Breast epithelium (tissue), 4 donors: Measurements from ENCODE around the gene NDUFB1. TPM values are rescaled to one million over a fixed set of nuclear protein-coding genes. Genes with fewer than 3 reads are reported as not detected.

Experiments
- DNase-seq, 2 donors: peaks; one replicate each; pipeline ENCODE4 v3.0.0-alpha.2; 2019; ENCODE audit warnings: low spot score in 2 of 2
- H3K27ac ChIP-seq, 2 donors: fragments of 200-600 bp; sonication (generic) in 1 of 2; one replicate each; pipeline ENCODE4 v1.5.1; 2016 to 2019; ENCODE audit warnings: mild to moderate bottlenecking in 1 of 2
- H3K27me3 ChIP-seq, 2 donors: fragments of 200-600 bp; sonication (generic) in 1 of 2; one replicate each; pipeline versions ENCODE4 v1.5.1 to v1.6.0; 2017 to 2019; ENCODE audit warnings: control low read depth in 1 of 2, mild to moderate bottlenecking in 1 of 2
- H3K36me3 ChIP-seq: fragments of 200-600 bp; one replicate; pipeline ENCODE4 v1.5.1; 2019
- H3K4me1 ChIP-seq, 2 donors: fragments of 200-600 bp; sonication (generic); one replicate each; pipeline ENCODE4 v1.5.1; 2016 to 2019; ENCODE audit warnings: control low read depth in 1 of 2
- H3K4me3 ChIP-seq, 3 donors: fragments of 200-600 bp; sonication (generic); 1 replicate in 2 of 3; 2 replicates in 1 of 3; pipeline ENCODE4 v1.5.1; 2016 to 2019; ENCODE audit warnings: mild to moderate bottlenecking in 3 of 3, moderate library complexity in 2 of 3
- H3K9me3 ChIP-seq, 2 donors: fragments of 200-600 bp; sonication (generic) in 1 of 2; one replicate each; pipeline ENCODE4 v1.5.1; 2016 to 2019; ENCODE audit warnings: control low read depth in 1 of 2
- POLR2A ChIP-seq: fragments of 450-650 bp; IDR thresholded peaks from one replicate; pipeline ENCODE4 v1.6.1; 2016; ENCODE audit warnings: antibody characterized with exemption, mild to moderate bottlenecking, moderate library complexity
- POLR2AphosphoS5 ChIP-seq, 3 donors: sonication (generic); formaldehyde crosslinking; IDR thresholded peaks; one replicate each; pipeline ENCODE4 v1.6.1; 2017; ENCODE audit warnings: antibody characterized with exemption in 3 of 3
- intact Hi-C: fragments of 100-400 bp; cut with DNase I; formaldehyde crosslinking; loops from one replicate; pipeline ENCODE4 v1.15.1; 2023; ENCODE audit warnings: low total_unique reads
- total RNA-seq, 3 donors: library from RNA; depleted of rRNA; stranded (reverse); fragments of >200 nt; gene quantifications; one replicate each; pipeline ENCODE4 v1.1.0, GENCODE V29; 2016
- TF ChIP-seq, protein P1 (sequence below), 3 donors: fragments of 450-650 bp; IDR thresholded peaks; one replicate each; pipeline ENCODE4 v1.5.1; 2016 to 2017; ENCODE audit warnings: antibody characterized with exemption in 3 of 3, mild to moderate bottlenecking in 3 of 3, moderate library complexity in 3 of 3

The NDUFB1 gene
- 100 to 1,000 TPM; 211 to 256 (median 225) TPM for total RNA-seq

DNA sequence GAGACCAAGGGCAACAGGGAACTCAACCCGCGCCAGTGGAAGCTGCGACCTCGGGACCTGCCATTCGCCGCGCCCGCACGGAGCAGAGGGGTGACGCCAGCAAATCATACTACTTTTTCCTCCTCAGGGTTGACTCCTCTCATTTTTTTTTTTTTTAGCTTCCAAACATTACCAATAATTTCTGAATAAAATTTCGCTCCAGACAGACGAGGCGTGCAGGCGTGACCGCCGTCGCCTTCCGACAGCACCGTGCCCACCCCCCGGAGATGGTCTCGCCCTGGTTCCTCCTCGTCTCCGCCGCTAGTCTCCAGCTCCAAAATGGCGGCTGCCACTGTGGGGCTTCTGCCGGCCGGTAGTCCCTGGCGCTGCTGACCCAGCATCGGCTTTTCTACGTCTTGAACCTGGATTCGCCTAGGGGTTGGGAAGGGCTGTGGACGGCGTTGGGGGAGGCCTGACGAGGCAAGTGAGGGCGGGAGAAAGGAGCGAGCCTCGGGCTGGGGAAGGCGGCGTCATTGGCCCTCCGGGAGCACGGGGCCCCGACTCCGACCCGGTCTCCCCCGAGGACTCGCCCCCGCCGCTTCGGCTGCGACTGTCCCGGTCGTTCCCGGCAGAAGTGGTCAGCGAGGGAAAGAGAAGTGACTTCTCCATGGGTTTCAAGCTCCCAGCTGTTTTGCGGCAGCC is at the start of gene NDUFB1, which contains the start of gene CPSF2:
Gene NDUFB1, minus strand, starts transcription at position 37 of the 681 bp plus-strand sequence. CDS start 4,069 bp downstream, outside the sequence.
Gene CPSF2, plus strand, starts transcription at position 300 of the 681 bp plus-strand sequence. CDS start 9,016 bp downstream, outside the sequence.
- H3K4me1 ChIP-seq: no peaks in the 10 kb centered on the region
- intact Hi-C loops: no loop called here
- TF ChIP-seq POLR2AphosphoS5 (IDR thresholded peaks at IDR 0.05): peak; percentile 61 to 79 (median 76)
- peak; percentile 42 for TF ChIP-seq POLR2A
- TF ChIP-seq, protein P1, sequence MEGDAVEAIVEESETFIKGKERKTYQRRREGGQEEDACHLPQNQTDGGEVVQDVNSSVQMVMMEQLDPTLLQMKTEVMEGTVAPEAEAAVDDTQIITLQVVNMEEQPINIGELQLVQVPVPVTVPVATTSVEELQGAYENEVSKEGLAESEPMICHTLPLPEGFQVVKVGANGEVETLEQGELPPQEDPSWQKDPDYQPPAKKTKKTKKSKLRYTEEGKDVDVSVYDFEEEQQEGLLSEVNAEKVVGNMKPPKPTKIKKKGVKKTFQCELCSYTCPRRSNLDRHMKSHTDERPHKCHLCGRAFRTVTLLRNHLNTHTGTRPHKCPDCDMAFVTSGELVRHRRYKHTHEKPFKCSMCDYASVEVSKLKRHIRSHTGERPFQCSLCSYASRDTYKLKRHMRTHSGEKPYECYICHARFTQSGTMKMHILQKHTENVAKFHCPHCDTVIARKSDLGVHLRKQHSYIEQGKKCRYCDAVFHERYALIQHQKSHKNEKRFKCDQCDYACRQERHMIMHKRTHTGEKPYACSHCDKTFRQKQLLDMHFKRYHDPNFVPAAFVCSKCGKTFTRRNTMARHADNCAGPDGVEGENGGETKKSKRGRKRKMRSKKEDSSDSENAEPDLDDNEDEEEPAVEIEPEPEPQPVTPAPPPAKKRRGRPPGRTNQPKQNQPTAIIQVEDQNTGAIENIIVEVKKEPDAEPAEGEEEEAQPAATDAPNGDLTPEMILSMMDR (IDR thresholded peaks at IDR 0.05): peak in 2 of 3 donors; percentile 23 to 36
- no peaks in the 10 kb centered on the region for H3K36me3 ChIP-seq
- H3K27me3 ChIP-seq: no peaks in the 10 kb centered on the region
- no peaks in the 10 kb centered on the region for H3K9me3 ChIP-seq
- peak within 1 kb of the TSS; percentile 92 for H3K27ac ChIP-seq
- peak; percentile 71 to 78 for DNase-seq
- peak within 1 kb of the TSS; percentile 88 to 97 (median 96) for H3K4me3 ChIP-seq

DNA sequence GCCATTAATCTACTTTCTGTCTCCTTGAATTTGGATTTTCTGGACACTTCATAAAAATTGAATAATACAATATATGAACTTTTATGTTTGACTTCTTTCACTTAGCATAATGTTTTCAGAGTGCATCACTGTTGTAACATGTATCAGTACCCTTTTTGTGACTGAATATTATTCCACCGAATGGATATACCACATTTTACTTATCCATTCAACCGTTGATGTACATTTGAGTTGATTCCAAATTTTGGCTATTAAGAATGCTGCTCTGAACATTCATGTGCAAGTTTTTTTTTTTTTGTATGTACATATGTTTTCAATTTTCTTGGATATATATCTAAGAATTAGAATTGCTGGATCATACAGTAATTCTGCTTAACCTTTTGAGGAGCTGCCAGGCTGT is 43.5 kb upstream of the NDUFB1 start:
- TF ChIP-seq POLR2AphosphoS5 (IDR thresholded peaks at IDR 0.05) (no peak), POLR2A (no peak)
- TF ChIP-seq, protein P1 (IDR thresholded peaks at IDR 0.05): no peak
- no peaks in the 10 kb centered on the region for H3K9me3 ChIP-seq
- no peak overlapping the region for H3K27ac ChIP-seq
- H3K27me3 ChIP-seq: no peaks in the 10 kb centered on the region
- H3K36me3 ChIP-seq: peaks cover 9% of the 10 kb centered on the region
- no peak overlapping the region for H3K4me3 ChIP-seq
- intact Hi-C loops: no loop called here
- H3K4me1 ChIP-seq: no peaks in the 10 kb centered on the region
- no peak for DNase-seq

DNA sequence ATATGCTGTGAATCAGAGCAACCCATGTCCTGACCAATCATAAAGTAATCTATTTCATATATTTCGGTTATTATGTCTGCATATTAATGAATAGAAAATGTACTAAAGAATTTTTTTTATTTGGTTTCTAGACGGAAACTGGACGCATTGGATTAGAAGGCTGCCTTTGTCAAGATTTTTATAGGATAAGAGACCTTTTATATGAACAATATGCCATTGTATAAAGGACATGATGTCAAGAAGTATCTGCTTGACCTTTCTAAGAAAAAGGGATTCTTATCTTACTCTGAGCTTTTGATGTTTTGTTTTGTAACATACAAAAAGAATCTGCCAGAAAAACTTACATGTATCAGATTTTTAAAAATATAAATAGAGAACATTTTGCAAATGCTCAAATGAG is 40.0 kb upstream of the NDUFB1 start:
- Histone ChIP-seq H3K36me3 (peaks cover 9% of the 10 kb centered on the region), H3K27ac (no peak overlapping the region), H3K4me3 (no peak overlapping the region), H3K4me1 (no peaks in the 10 kb centered on the region), H3K27me3 (no peaks in the 10 kb centered on the region), H3K9me3 (no peaks in the 10 kb centered on the region)
- no peak for TF ChIP-seq POLR2A
- no peak for DNase-seq
- intact Hi-C loops: no loop called here

DNA sequence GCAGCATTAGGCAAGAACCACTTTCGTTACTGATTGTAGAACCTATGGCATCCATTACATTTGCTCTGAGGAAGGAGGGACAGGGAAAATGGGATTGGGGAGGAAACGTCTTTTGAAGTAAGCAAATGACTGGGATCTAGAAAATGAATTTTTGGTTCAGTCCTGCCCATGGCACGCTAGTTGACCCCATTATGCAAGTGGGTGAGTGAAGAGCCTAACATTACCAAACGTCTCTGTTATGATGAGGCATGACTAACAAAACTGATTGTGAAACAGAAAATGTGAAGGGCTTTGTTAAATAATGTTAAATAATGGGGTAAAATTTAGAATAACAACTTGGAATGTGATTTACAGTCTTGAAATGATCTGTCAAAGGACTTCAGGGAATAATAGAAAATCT is 39.1 kb upstream of the NDUFB1 start:
- H3K27me3 ChIP-seq: no peaks in the 10 kb centered on the region
- H3K4me1 ChIP-seq: no peaks in the 10 kb centered on the region
- peaks cover 9% of the 10 kb centered on the region for H3K36me3 ChIP-seq
- H3K4me3 ChIP-seq: no peak overlapping the region
- peak overlapping the region in 1 of 2 donors; percentile 17 for H3K27ac ChIP-seq
- H3K9me3 ChIP-seq: no peaks in the 10 kb centered on the region
- intact Hi-C loops: no loop called here
- DNase-seq: no peak
- TF ChIP-seq POLR2AphosphoS5 (IDR thresholded peaks at IDR 0.05) (peak in 1 of 3 donors; percentile 23), POLR2A (no peak)
- TF ChIP-seq, protein P1 (IDR thresholded peaks at IDR 0.05): no peak

DNA sequence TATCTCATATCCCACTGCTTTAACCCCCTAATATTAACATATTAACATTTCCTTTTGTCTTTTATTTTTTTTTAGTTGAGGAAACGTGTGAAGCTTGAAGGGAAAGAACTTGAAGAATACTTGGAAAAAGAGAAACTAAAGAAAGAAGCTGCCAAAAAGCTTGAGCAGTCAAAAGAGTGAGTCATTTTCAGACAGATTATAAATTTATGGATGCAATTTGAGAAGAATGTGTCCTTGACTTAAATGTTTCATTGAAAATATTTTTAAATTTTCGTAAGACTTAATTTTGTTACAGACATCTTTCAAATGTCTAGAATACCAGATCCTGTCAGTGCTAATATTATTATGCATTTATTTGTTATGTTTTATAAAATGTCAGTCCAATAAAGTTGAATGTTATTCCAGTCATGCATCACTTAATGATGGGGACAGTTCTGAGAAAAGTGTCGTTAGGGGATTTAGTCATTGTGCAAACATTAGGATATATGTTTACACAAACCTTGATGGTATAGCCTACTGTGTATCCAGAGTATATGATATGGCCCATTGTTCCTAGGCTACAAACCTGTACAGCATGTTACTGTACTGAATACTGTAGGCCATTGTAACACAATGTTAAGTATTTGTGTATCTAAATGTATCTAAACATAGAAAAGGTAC is 32.9 kb upstream of the NDUFB1 start:
- no peak for TF ChIP-seq POLR2AphosphoS5 (IDR thresholded peaks at IDR 0.05)
- no peaks in the 10 kb centered on the region for H3K9me3 ChIP-seq
- intact Hi-C loops: no loop called here
- H3K27me3 ChIP-seq: no peaks in the 10 kb centered on the region
- no peaks in the 10 kb centered on the region for H3K36me3 ChIP-seq
- no peak for DNase-seq
- H3K4me1 ChIP-seq: no peaks in the 10 kb centered on the region
- H3K4me3 ChIP-seq: no peak overlapping the region
- H3K27ac ChIP-seq: no peak overlapping the region

DNA sequence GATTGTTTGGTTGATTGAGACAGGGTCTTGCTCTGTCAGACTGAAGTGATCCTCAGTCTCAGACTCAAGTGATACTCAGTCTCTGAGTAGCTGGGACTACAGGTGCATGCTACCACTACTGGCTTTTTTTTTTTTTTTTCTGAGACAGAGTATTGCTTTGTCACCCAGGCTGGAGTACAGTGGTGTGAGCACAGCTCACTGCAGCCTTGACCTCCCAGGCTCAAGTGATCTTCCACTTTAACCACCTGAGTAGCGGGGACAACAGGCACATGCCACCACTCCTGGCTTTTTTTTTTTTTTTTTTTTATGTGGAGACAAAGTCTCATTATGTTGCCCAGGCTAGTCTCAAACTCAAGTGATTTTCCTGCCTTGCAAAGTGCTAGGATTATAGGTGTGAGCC is 32.1 kb upstream of the NDUFB1 start:
- Histone ChIP-seq H3K36me3 (peaks cover 4% of the 10 kb centered on the region), H3K4me3 (no peak overlapping the region), H3K27me3 (no peaks in the 10 kb centered on the region), H3K4me1 (no peaks in the 10 kb centered on the region), H3K27ac (no peak overlapping the region), H3K9me3 (no peaks in the 10 kb centered on the region)
- intact Hi-C loops: no loop called here
- TF ChIP-seq POLR2AphosphoS5 (IDR thresholded peaks at IDR 0.05): no peak
- TF ChIP-seq, protein P1 (IDR thresholded peaks at IDR 0.05): no peak
- TF ChIP-seq POLR2A: no peak
- no peak for DNase-seq
